Stomach (tissue), 9 donors: ENCODE results near the gene AIM2. TPM values are rescaled to one million over a fixed set of nuclear protein-coding genes. Genes with fewer than 3 reads are reported as not detected.

Experiments
- DNase-seq, 2 donors: peaks; one replicate each; pipeline versions ENCODE4 v3.0.0 to v3.0.0-alpha.2; 2013 to 2019
- H3K27ac ChIP-seq, 5 donors: fragments of 200-600 bp in 4 of 5; sonication (generic) in 4 of 5; one replicate each; pipeline ENCODE4 v1.5.1; 2013 to 2019; ENCODE audit warnings: mild to moderate bottlenecking in 1 of 5, moderate library complexity in 1 of 5
- H3K27me3 ChIP-seq, 3 donors: fragments of 200-600 bp; sonication (generic); one replicate each; pipeline ENCODE4 v1.5.1; 2017 to 2019; ENCODE audit warnings: mixed run types in 1 of 3
- H3K36me3 ChIP-seq, 4 donors: fragments of 200-600 bp; sonication (generic); 1 replicate in 3 of 4; 2 replicates in 1 of 4; pipeline ENCODE4 v1.5.1; 2016 to 2019
- H3K4me1 ChIP-seq, 4 donors: fragments of 200-600 bp; sonication (generic); one replicate each; pipeline ENCODE4 v1.5.1; 2016 to 2019
- H3K4me3 ChIP-seq, 4 donors: fragments of 200-600 bp; sonication (generic) in 3 of 4; one replicate each; pipeline ENCODE4 v1.5.1; 2016 to 2019; ENCODE audit warnings: mild to moderate bottlenecking in 1 of 4
- H3K9me3 ChIP-seq, 4 donors: fragments of 200-600 bp; sonication (generic); one replicate each; pipeline ENCODE4 v1.5.1; 2016 to 2019
- EP300 ChIP-seq: sonication (generic); formaldehyde crosslinking; IDR thresholded peaks from one replicate; pipeline ENCODE4 v1.6.1; 2017; ENCODE audit warnings: antibody characterized with exemption
- POLR2A ChIP-seq, 4 donors: fragments of 450-650 bp; IDR thresholded peaks; one replicate each; pipeline ENCODE4 v1.6.1; 2016; ENCODE audit warnings: antibody characterized with exemption in 4 of 4, control low read depth in 2 of 4, mild to moderate bottlenecking in 1 of 4, moderate library complexity in 1 of 4
- POLR2AphosphoS5 ChIP-seq, 3 donors: sonication (generic); formaldehyde crosslinking; IDR thresholded peaks; one replicate each; pipeline ENCODE4 v1.6.1; 2016; ENCODE audit warnings: antibody characterized with exemption in 3 of 3
- WGBS, 5 donors: extraction: QIAGEN DNeasy Blood & Tissue Kit in 3 of 5; methylation state at CpG; one replicate each; pipeline versions ENCODE4 v1.1.5 to v1.1.7; 2013 to 2018; 5-methylcytosine and 5-hydroxymethylcytosine counted together
- intact Hi-C: fragments of 100-400 bp; cut with DNase I; formaldehyde crosslinking; loops from one replicate; pipeline ENCODE4 v1.15.1; 2023; ENCODE audit warnings: low total_unique reads
- polyA plus RNA-seq, 3 donors: library from polyadenylated mRNA; stranded (reverse); fragments of 200-250 nt; gene quantifications; one replicate each; pipeline ENCODE4 v1.2.3, GENCODE V29; 2013
- total RNA-seq, 5 donors: library from RNA; depleted of rRNA; stranded (reverse); fragments of >200 nt; gene quantifications; one replicate each; pipeline versions ENCODE4 v1.1.0 to v1.2.3, GENCODE V29; 2014 to 2016
- TF ChIP-seq, protein P1 (sequence below), 7 experiments: fragments of 450-650 bp in 4 of 7; fragments of 200-600 bp in 3 of 7; sonication (generic) in 3 of 7; IDR thresholded peaks; one replicate each; pipeline ENCODE4 v1.5.1; 2016 to 2019; ENCODE audit warnings: antibody characterized with exemption in 7 of 7, control low read depth in 2 of 7, mild to moderate bottlenecking in 1 of 7
- donor health status: healthy with polysubstance abuse.
- donor health status: Bipolar disorder and iron deficiency.
- donor health status: healthy.

Gene AIM2
- total and polyA plus RNA-seq, 8 donors: 0.50 to 4.4 (median 1.6) TPM; not detected in 4

DNA sequence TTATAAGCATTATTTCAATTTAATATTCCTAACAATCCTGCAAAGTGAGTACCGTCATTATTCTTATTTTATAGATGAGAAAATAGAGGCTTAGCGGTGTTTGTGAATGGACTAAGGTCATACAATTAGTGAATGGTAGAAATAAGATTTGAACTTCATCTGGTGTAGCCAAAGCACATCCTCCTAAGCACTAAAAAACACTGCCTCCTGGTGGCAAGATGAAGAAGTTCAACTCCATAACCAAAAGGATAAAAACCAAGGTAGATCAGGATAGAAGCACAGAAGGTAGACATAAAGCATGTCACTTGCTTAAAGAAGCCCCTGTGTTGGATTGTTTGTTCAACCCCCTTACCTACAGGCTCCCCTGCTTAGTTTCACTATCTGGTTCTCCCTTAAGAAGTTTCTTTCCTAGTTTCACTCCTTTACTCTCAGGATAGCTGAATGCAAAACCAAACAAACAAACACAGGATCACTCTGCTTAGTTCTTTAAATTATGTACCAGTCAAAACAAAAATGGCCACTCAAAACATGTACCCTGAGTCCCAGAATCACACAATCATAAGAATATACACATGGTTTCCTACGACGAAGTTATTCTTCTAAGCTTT lies 12.7 kb upstream of the AIM2 start:
- H3K4me1 ChIP-seq: no peaks in the 10 kb centered on the region
- H3K4me3 ChIP-seq: no peak overlapping the region
- WGBS, 5 donors: 78 to 88% (median 85%) methylated on average over 4 of the region's 4 CpGs
- no peak for DNase-seq
- no peak overlapping the region for H3K27ac ChIP-seq
- intact Hi-C loops: no loop called here
- H3K9me3 ChIP-seq: no peaks in the 10 kb centered on the region
- no peaks in the 10 kb centered on the region for H3K27me3 ChIP-seq
- TF ChIP-seq, protein P1, sequence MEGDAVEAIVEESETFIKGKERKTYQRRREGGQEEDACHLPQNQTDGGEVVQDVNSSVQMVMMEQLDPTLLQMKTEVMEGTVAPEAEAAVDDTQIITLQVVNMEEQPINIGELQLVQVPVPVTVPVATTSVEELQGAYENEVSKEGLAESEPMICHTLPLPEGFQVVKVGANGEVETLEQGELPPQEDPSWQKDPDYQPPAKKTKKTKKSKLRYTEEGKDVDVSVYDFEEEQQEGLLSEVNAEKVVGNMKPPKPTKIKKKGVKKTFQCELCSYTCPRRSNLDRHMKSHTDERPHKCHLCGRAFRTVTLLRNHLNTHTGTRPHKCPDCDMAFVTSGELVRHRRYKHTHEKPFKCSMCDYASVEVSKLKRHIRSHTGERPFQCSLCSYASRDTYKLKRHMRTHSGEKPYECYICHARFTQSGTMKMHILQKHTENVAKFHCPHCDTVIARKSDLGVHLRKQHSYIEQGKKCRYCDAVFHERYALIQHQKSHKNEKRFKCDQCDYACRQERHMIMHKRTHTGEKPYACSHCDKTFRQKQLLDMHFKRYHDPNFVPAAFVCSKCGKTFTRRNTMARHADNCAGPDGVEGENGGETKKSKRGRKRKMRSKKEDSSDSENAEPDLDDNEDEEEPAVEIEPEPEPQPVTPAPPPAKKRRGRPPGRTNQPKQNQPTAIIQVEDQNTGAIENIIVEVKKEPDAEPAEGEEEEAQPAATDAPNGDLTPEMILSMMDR (IDR thresholded peaks at IDR 0.05): peak in 4 of 7 experiments; percentile 20 to 57 (median 36)
- TF ChIP-seq POLR2A (IDR thresholded peaks at IDR 0.05) (no peak), EP300 (no peak)
- H3K36me3 ChIP-seq: no peaks in the 10 kb centered on the region

GRCh38 chr1:159088546-159089183 lies 12.1 kb upstream of the AIM2 start:
- DNase-seq: no peak
- TF ChIP-seq POLR2A (IDR thresholded peaks at IDR 0.05) (no peak), POLR2AphosphoS5 (IDR thresholded peaks at IDR 0.05) (no peak), EP300 (no peak)
- TF ChIP-seq, protein P1 (IDR thresholded peaks at IDR 0.05): no peak
- 64 to 77% (median 68%) methylated on average over 6 of the region's 6 CpGs for WGBS, 5 donors
- Histone ChIP-seq H3K4me1 (no peaks in the 10 kb centered on the region), H3K4me3 (no peak overlapping the region), H3K27ac (no peak overlapping the region), H3K9me3 (no peaks in the 10 kb centered on the region), H3K27me3 (no peaks in the 10 kb centered on the region), H3K36me3 (no peaks in the 10 kb centered on the region)
- intact Hi-C loops: no loop called here

DNA sequence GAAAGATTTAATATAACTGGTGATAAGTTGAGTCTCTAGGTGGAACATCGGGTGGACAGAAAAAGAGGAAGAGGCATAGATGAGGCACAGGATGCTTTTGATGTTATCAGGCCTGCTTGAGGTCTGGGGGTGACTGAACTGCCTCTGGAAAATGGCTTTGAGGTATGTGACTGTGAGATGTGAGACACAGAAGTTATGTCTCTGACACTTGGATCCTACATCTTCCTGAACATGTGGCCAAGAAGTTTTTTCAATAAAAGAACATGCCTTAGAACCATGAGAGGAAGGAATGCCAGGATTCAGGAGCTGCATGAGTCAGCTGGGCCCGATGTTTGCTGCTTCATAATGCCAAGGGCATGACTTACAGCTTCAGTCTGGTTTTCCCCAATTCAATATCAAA lies 11.5 kb upstream of the AIM2 start:
- no peak for TF ChIP-seq EP300
- no peak for TF ChIP-seq POLR2AphosphoS5 (IDR thresholded peaks at IDR 0.05)
- no peak for TF ChIP-seq POLR2A (IDR thresholded peaks at IDR 0.05)
- TF ChIP-seq, protein P1 (IDR thresholded peaks at IDR 0.05): no peak
- 38 to 85% (median 73%) methylated on average over 2 of the region's 2 CpGs for WGBS, 5 donors
- no peak overlapping the region for H3K4me3 ChIP-seq
- H3K27me3 ChIP-seq: no peaks in the 10 kb centered on the region
- H3K9me3 ChIP-seq: no peaks in the 10 kb centered on the region
- H3K4me1 ChIP-seq: no peaks in the 10 kb centered on the region
- no peak for DNase-seq
- intact Hi-C loops: no loop called here
- H3K36me3 ChIP-seq: no peaks in the 10 kb centered on the region
- H3K27ac ChIP-seq: no peak overlapping the region

DNA sequence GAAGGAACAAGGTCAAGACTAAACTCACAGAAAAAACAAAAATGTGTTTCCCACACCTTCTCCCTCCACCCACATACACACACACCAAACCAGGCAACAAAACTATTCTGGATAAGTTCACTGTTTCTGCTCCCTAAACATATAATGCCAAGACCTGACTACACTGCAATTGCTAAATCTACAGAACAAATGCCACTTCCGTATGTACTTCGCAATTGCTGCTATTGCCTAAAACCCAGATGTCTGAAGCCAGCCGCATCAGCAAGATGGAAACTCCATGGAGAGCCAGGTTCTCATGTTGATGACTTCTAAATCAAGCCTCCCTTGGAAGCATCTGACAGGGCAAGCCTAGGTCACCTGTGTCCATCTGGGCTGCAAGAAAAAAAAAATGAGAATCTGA lies 8.3 kb upstream of the AIM2 start:
- H3K27ac ChIP-seq: peak overlapping the region in 2 of 5 donors; percentile 56 to 62
- intact Hi-C loops: no loop called here

More for the DNA sequence above, 8.3 kb upstream of the AIM2 start:
- no peaks in the 10 kb centered on the region for H3K4me1 ChIP-seq
- 82 to 93% (median 91%) methylated on average over 3 of the region's 3 CpGs for WGBS, 5 donors
- no peak for TF ChIP-seq POLR2AphosphoS5 (IDR thresholded peaks at IDR 0.05)
- TF ChIP-seq EP300: no peak
- no peak for TF ChIP-seq POLR2A (IDR thresholded peaks at IDR 0.05)
- TF ChIP-seq, protein P1 (IDR thresholded peaks at IDR 0.05): no peak
- no peaks in the 10 kb centered on the region for H3K27me3 ChIP-seq
- no peaks in the 10 kb centered on the region for H3K9me3 ChIP-seq
- no peaks in the 10 kb centered on the region for H3K36me3 ChIP-seq
- H3K4me3 ChIP-seq: no peak overlapping the region
- no peak for DNase-seq
